Smooth muscle cell (in vitro differentiated cells): Measurements from ENCODE around the gene LRRK2. TPM values are rescaled to one million over a fixed set of nuclear protein-coding genes. Genes with fewer than 3 reads are reported as not detected.

Experiments
- polyA plus RNA-seq: library from polyadenylated mRNA; unstranded; fragments of >200 nt; fragmentation: Nextera tagmentation; extraction: Ambion mirVana; gene quantifications from 2 replicates; pipeline ENCODE4 v1.2.1, GENCODE V29; 2016
- total RNA-seq: library from RNA; depleted of rRNA; stranded (reverse); fragments of >200 nt; gene quantifications from 2 replicates; pipeline ENCODE4 v1.2.3, GENCODE V29; 2014

LRRK2 gene
- total and polyA plus RNA-seq, 2 experiments from 2014 or later, result not detected

Other genes starting within 250 kb of the LRRK2 start
- 27.4 and 34.4 TPM in 2 replicates for gene SLC2A13, start 118.9 kb upstream of the LRRK2 start, total RNA-seq
- 9.1 and 9.6 TPM in 2 replicates for gene SLC2A13, start 118.9 kb upstream of the LRRK2 start, polyA plus RNA-seq